Astrocyte of the cerebellum (primary cell): Measurements from ENCODE around the gene NPHP4.

Source experiments
- DNase-seq: peaks from one replicate; pipeline ENCODE4 v3.0.0-alpha.2; 2011; ENCODE audit warnings: low read depth
- H3K4me3 ChIP-seq: 2 replicates; pipeline ENCODE4 v1.5.1; 2011; ENCODE audit warnings: mild to moderate bottlenecking, low read depth, low read length, moderate library complexity
- in situ Hi-C: cut with HindIII; loops from 2 replicates; pipeline ENCODE4 v1.10.0; 2017; ENCODE audit warnings: low sequenced_read_pairs
- TF ChIP-seq, protein P1 (sequence below): IDR thresholded peaks from 2 replicates; pipeline ENCODE4 v1.5.1; 2012; ENCODE audit warnings: low read length, low read depth, moderate library complexity, mild to moderate bottlenecking; ENCODE audit errors: missing control alignments

NPHP4 gene

DNA sequence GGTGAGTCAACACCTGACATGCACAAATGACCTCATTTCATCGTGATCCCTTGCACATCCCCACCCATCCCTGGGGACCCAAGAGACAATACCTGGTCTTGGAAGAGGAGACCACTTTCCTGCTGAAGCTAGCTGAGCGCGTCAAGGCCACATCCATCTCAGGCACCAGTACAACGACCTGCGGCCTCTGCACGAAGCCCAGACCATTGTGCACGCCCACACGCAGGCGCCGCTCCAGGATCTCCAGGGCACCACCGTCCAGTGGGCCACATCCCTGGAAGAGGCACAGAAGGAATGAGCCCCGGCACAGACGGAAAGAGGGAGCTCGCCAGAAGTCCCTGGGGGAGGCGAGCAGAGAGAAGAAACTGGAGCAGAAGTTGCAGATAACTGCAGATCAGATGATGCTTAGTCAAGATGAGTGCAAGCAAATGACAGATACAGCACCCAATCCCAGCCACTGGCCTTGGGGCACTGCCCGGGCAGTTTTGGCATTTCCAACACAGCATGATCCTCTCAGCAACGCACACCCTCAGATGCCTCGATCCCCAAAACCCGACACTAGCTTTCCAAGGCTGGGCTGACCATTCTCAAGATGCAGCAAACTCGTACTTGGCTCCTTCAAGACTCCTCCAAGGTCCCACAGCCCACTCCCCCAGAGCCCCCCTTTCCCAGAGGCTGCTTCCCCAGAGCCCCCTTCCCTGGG, 44.1 kb downstream of the NPHP4 start:
- in situ Hi-C loops: no loop called here
- no peak overlapping the region for H3K4me3 ChIP-seq
- DNase-seq: no peak
- TF ChIP-seq, protein P1, sequence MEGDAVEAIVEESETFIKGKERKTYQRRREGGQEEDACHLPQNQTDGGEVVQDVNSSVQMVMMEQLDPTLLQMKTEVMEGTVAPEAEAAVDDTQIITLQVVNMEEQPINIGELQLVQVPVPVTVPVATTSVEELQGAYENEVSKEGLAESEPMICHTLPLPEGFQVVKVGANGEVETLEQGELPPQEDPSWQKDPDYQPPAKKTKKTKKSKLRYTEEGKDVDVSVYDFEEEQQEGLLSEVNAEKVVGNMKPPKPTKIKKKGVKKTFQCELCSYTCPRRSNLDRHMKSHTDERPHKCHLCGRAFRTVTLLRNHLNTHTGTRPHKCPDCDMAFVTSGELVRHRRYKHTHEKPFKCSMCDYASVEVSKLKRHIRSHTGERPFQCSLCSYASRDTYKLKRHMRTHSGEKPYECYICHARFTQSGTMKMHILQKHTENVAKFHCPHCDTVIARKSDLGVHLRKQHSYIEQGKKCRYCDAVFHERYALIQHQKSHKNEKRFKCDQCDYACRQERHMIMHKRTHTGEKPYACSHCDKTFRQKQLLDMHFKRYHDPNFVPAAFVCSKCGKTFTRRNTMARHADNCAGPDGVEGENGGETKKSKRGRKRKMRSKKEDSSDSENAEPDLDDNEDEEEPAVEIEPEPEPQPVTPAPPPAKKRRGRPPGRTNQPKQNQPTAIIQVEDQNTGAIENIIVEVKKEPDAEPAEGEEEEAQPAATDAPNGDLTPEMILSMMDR: no peak

- TF ChIP-seq, protein P1: no peak
- no peak for DNase-seq
- H3K4me3 ChIP-seq: no peak overlapping the region
- in situ Hi-C loops: no loop called here
Measured at GRCh38 chr1:5947071-5947821, 45.0 kb downstream of the NPHP4 start.

- in situ Hi-C loops: no loop called here
- H3K4me3 ChIP-seq: no peak overlapping the region
- no peak for DNase-seq
- TF ChIP-seq, protein P1: no peak
Measured at GRCh38 chr1:5945445-5945844, 46.8 kb downstream of the NPHP4 start.

GRCh38 chr1:5944843-5945167, 47.4 kb downstream of the NPHP4 start:
- in situ Hi-C loops: no loop called here
- no peak for DNase-seq
- TF ChIP-seq, protein P1: no peak
- H3K4me3 ChIP-seq: no peak overlapping the region

DNA sequence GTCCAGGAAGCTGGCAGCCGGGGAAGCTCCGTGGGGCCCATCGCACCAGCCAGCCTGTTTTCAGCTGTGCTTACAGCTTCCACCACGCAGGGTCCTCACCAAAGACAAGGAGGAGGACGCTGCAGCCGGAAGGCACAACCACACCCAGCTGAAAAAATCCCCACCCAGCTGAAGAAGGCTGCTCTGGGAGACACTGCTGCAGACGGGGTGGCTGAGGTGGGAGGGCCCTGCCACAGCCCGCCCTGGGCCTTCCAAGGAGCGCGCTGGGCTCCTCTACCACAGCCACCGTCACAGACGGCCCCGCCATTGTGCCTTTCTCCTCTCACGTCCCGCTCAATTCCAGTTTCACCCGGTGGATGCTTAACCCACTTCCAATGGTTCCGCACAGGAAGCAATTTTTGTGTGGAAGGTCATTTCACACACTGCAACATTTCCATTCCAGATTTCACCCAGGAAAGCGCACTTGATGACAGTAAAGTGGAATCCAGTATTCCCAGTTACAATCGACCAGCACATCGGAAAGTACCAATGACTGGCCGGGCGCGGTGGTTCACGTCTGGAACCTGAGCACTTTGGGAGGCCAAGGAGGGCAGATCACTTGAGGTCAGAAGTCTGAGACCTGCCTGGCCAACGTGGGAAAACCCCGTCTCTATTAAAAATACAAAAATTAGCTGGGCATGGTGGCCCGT, 47.9 kb downstream of the NPHP4 start:
- H3K4me3 ChIP-seq: no peak overlapping the region
- TF ChIP-seq, protein P1: no peak
- DNase-seq: no peak
- in situ Hi-C loops: no loop called here

DNA sequence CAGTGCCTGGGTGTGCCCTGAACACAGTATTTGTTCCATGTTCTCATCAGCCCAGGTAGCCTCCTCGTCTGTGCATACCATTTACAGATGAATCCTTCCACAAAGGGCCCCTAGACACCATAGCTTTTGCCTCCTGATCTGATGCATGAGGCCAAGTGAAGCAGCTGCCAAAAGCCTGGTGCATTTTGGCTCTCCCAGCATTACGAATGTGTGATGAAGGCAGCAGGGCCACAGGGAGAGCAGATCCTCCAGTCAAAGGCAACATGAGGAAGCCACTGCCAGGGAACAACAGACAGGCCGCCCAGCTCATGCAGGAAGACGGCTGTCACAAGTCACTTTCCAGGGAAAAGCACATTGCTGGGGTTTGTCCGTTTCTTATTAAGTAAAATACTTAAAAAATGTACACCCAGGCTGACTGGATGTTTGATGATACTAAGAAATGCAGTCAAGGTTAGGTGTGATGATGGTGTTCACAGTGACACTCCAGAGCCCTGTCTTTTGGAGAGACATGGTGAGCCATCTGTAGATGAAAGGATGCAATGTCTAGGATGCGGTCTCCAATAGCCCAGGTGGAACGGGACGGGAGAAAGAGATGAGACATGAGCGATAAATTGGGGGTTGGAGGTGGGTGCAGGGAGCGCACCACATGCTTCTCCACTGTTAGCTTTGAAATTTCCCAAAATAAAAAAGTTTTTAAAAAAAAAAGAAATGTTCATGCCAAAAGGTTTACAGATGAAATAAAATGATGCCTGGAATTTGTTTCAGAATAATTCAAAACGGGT, 48.7 kb downstream of the NPHP4 start:
- TF ChIP-seq, protein P1: no peak
- in situ Hi-C loops: no loop called here
- H3K4me3 ChIP-seq: no peak overlapping the region
- no peak for DNase-seq
